GM08714 (cell line): ENCODE results near the gene MYO9B.

Experiments
- H3K4me3 ChIP-seq: fragments of 200-500 bp; sonication (Bioruptor generic); 2 replicates; pipeline ENCODE4 v1.5.1; 2014; ENCODE audit warnings: mild to moderate bottlenecking, low read length, inconsistent platforms
- ZNF274 ChIP-seq: IDR thresholded peaks from 2 replicates; pipeline ENCODE4 v1.6.1; 2012; ENCODE audit warnings: mild to moderate bottlenecking, low read depth, low read length

The MYO9B gene

GRCh38 chr19:17226002-17226933 is 150.7 kb downstream of the MYO9B start, which contains the start of gene OCEL1:
Gene OCEL1 (plus strand): TSS chr19:17226226. CDS start chr19:17226248, 22 bp downstream.
- TF ChIP-seq ZNF274: no peak
- peak within 1 kb of the TSS; percentile 71 for H3K4me3 ChIP-seq

DNA sequence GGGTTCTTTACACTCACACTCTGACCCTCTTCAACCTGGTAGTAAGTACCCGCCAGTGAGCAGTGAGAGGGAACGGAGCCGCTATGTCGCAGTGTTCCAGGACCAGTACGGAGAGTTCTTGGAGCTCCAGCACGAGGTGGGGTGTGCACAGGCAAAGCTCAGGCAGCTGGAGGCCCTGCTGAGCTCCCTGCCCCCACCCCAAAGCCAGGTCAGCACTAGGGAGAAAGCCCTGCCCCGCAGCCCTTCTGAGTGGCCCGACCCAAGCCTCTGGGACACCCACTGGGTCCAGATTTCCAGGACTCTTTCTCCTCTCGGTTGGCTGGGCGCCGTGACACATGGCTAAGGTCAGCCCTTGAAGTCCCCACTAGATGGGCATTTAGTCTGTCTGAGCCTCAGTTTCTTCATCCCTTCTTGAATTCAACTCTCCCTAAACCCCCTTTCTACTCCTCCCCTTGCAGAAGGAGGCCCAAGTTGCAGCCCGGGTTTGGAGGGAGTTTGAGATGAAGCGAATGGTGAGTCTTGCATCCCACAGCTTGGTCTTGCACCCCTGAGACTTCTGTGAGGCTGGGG is 152.3 kb downstream of the MYO9B start:
- H3K4me3 ChIP-seq: no peak overlapping the region
- no peak for TF ChIP-seq ZNF274

DNA sequence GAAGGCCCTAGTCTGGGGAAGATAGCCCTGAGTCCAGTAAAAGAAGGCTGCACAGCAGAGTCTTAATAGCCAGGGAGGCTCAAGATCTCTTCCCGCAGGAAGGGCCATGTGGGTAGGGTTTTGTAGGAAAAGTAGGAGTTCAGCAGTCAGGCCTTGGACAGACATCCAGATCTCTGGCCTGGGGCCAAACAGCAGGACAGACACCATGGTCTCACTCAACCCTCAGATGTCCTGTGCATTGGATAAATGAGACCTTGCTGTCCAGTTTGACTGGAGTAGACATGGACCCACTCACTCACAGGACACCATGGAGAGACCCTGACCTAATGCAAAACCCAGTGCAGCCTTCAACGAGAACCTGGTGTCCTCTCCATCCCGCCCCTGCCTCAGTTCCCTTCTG is 154.3 kb downstream of the MYO9B start:
- no peak for TF ChIP-seq ZNF274
- no peak overlapping the region for H3K4me3 ChIP-seq

DNA sequence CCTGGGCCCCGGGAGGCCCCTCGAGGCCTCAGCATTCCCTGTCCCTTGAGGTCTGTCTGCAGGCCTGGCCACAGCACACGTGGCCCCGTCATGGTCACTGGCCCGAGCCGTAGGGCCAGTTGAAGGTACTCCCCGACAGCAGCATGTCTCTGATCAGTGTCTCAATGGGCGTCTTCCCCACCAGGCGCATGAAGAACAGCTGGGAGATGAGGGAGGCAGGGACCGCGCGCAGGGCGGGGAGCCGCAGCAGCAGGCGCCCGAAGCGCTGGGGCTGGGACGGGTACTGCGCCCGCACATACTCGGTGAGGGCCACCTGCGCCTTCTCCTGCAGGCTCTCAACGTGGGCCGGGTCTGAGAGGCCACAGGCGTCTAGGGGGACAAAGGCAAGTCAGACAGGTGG is 156.7 kb downstream of the MYO9B start:
- no peak for TF ChIP-seq ZNF274
- H3K4me3 ChIP-seq: no peak overlapping the region

GRCh38 chr19:17234911-17235299 is 159.3 kb downstream of the MYO9B start:
- peak overlapping the region; percentile 59; the same call in 1 of the 2 replicates for H3K4me3 ChIP-seq

DNA sequence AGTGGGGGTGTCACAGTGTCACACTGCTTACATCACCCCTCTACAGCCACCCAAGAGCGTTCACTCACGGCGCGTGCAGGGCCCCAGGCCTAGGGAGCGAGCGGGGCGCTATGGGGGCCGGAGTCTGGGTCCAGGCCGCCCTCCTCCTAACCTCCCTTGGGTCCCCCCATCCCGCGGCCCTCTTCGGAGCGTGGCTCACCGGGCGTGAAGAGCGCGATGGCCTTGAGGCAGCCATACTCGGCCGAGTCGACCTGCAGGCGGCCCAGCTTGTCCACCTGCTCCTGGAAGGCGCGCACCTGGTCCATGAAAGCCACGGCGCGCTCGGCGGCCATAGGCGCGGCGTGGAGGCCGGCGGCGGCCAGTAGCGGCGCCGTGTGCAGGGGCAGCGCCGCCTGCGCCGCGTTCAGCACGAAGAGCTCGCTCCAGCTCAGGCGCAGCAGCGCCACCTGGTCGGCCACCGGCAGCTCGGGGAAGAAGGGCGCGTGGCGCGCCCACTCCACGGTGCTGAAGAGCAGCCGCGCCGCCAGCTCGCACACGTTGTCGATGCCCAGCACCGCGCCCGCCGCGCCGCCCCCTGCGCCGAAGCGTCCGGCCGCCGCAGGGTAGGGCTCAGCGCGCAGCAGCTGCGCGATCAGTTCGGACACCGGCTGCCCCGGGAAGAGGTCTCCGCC is 159.9 kb downstream of the MYO9B start:
- H3K4me3 ChIP-seq: peak overlapping the region; percentile 59; the same call in 1 of the 2 replicates
- TF ChIP-seq ZNF274: no peak

More at GRCh38 chr19:17234911-17235299, 159.3 kb downstream of the MYO9B start:
- TF ChIP-seq ZNF274: no peak

GRCh38 chr19:17235971-17236777 is 160.6 kb downstream of the MYO9B start:
- no peak for TF ChIP-seq ZNF274
- peak overlapping the region; percentile 59; the same call in 1 of the 2 replicates for H3K4me3 ChIP-seq

GRCh38 chr19:17236811-17237543 is 161.4 kb downstream of the MYO9B start:
- no peak for TF ChIP-seq ZNF274
- no peak overlapping the region for H3K4me3 ChIP-seq

- no peak overlapping the region for H3K4me3 ChIP-seq
- TF ChIP-seq ZNF274: no peak
Measured at GRCh38 chr19:17237747-17238706, 162.4 kb downstream of the MYO9B start.

GRCh38 chr19:17240062-17240752 is 164.6 kb downstream of the MYO9B start:
- TF ChIP-seq ZNF274: no peak
- no peak overlapping the region for H3K4me3 ChIP-seq

- H3K4me3 ChIP-seq: no peak overlapping the region
- no peak for TF ChIP-seq ZNF274
Measured at GRCh38 chr19:17240826-17241399, 165.3 kb downstream of the MYO9B start.
